Measurements from ENCODE around the gene MT1G.
"Not testable (repeated sequence)": the region's sequence is repeated elsewhere in the genome, so short reads cannot be mapped to it uniquely, and the experiment has no call there.

MT1G gene

DNA sequence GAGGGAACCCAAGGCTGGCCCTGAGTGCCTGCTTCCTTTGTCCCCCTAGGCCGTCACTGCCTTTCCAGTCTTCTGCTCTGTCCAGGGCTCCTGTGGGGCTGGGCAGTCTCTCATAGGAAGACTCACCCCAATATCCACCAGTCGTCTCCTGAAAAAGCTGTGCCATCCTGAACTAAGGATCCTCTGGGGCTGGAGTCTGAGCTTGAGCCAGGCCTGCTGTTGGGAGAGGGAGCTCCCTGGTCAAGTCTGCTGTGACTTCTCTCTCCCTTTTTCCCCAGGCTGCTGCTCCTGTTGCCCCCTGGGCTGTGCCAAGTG is 2.7 kb upstream of the MT1G start:
- Histone ChIP-seq H3K27ac (ENCODE audit: low read depth, low read length) (no peak overlapping the region), H3K4me2 (ENCODE audit: low read length) (no peak overlapping the region), H3K9me2 (replicated peaks; ENCODE audit: control insufficient read depth, low read length) (no peaks in the 10 kb centered on the region), H3K4me1 (ENCODE audit: control insufficient read depth, low read length) (no peaks in the 10 kb centered on the region), H3K79me2 (ENCODE audit: control insufficient read depth, low read length) (no peaks in the 10 kb centered on the region), H3K9me3 (ENCODE audit: control insufficient read depth, insufficient read depth, low read length) (no peaks in the 10 kb centered on the region), H3K27me3 (ENCODE audit: control insufficient read depth, low read length) (peaks cover 74% of the 10 kb centered on the region), H3K4me3 (ENCODE audit: low read length) (no peak overlapping the region), H3F3A (ENCODE audit: control insufficient read depth, insufficient read depth) (no peaks in the 10 kb centered on the region), H4K20me1 (ENCODE audit: control insufficient read depth, insufficient read depth, low read depth, low read length) (no peaks in the 10 kb centered on the region), H3K36me3 (ENCODE audit: control insufficient read depth, low read length) (no peaks in the 10 kb centered on the region)
- no peak for TF ChIP-seq EZH2phosphoT487 (IDR thresholded peaks at IDR 0.05; ENCODE audit: borderline replicate concordance, low read length)
- TF ChIP-seq, protein P1, sequence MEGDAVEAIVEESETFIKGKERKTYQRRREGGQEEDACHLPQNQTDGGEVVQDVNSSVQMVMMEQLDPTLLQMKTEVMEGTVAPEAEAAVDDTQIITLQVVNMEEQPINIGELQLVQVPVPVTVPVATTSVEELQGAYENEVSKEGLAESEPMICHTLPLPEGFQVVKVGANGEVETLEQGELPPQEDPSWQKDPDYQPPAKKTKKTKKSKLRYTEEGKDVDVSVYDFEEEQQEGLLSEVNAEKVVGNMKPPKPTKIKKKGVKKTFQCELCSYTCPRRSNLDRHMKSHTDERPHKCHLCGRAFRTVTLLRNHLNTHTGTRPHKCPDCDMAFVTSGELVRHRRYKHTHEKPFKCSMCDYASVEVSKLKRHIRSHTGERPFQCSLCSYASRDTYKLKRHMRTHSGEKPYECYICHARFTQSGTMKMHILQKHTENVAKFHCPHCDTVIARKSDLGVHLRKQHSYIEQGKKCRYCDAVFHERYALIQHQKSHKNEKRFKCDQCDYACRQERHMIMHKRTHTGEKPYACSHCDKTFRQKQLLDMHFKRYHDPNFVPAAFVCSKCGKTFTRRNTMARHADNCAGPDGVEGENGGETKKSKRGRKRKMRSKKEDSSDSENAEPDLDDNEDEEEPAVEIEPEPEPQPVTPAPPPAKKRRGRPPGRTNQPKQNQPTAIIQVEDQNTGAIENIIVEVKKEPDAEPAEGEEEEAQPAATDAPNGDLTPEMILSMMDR (IDR thresholded peaks at IDR 0.05; ENCODE audit: low read depth, low read length, poor library complexity, severe bottlenecking), result no peak

DNA sequence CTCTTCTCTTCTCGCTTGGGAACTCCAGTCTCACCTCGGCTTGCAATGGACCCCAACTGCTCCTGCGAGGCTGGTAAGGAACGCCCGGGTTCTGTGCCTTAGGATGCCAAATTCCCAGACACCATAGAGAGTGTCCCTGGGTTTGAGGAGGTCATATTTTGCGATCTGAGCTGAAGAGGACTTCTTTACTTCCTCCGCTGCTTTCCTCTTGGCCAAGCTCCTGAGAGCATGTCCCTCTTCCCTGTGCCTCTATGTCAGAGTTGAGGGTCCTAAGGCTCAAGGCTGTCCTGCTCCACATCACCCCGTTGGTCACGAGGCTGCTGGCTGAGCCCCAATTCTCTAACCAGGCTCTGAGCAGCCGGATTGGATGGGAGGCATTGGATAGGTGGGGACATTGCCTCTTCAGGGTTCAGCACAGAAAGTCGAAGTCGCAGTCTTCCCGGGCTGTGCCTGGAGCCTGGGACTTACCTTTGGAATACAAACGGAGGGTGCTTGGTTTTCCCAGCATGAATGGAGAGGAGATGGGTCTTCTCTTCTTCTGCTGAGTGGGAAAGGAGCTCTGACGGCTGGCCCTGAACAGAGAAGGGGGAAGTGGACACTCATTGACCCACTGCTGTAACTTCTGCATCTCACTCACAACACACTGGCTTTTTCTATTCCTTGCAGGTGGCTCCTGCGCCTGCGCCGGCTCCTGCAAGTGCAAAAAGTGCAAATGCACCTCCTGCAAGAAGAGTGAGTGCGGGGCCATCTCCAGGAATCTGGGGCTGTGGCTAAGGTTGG is 2.2 kb upstream of the MT1G start:
- Histone ChIP-seq H3K4me3 (ENCODE audit: low read length) (no peak overlapping the region), H3K4me1 (ENCODE audit: control insufficient read depth, low read length) (no peaks in the 10 kb centered on the region), H3K4me2 (ENCODE audit: low read length) (no peak overlapping the region), H3K36me3 (ENCODE audit: control insufficient read depth, low read length) (no peaks in the 10 kb centered on the region), H3F3A (ENCODE audit: control insufficient read depth, insufficient read depth) (no peaks in the 10 kb centered on the region), H3K9me3 (ENCODE audit: control insufficient read depth, insufficient read depth, low read length) (no peaks in the 10 kb centered on the region), H3K79me2 (ENCODE audit: control insufficient read depth, low read length) (no peaks in the 10 kb centered on the region), H3K27ac (ENCODE audit: low read depth, low read length) (no peak overlapping the region), H3K27me3 (ENCODE audit: control insufficient read depth, low read length) (peaks cover 70% of the 10 kb centered on the region), H3K9me2 (replicated peaks; ENCODE audit: control insufficient read depth, low read length) (no peaks in the 10 kb centered on the region), H4K20me1 (ENCODE audit: control insufficient read depth, insufficient read depth, low read depth, low read length) (no peaks in the 10 kb centered on the region)
- TF ChIP-seq EZH2phosphoT487 (IDR thresholded peaks at IDR 0.05; ENCODE audit: borderline replicate concordance, low read length), result no peak
- TF ChIP-seq, protein P1 (IDR thresholded peaks at IDR 0.05; ENCODE audit: low read depth, low read length, poor library complexity, severe bottlenecking), result no peak

DNA sequence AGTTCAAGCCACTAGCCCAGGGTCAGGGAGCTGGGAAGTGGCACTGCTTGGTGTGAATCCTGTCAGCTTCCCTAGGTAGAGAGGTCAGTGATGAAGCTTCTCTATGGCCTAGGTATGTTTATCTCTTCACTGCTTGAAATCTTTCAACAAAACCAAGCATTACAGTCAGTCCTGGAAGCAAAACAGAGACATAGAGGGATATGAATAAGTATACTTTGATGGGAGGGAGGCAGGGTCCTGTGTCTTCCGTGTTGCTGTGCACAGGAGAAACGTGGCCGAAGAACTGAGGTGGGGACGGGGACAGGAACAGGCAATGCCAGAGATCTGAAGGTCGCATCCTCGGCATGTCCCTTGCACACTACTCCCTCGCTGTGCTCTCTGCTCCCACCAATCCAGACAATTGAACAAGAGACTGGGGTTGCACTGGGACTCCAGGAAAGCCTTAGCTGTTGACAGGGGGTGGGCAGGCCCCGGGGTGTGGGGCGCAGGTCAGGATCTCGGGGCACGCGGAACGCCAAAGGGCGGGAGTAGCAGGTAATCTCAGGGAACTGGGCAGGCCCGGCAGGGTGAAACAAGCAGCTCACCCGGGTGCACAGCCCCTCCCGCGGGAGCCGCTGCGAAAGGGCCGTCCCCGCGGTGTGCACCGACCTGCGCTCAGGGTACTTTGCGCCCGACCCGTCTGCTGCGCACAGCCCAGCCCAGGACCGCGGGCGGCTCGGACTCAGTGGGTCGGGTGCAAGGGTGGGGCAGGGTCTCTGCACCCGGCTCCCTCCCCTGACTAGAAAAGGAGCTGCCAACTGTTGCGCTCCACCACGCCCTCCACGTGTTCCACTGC is 1.4 kb upstream of the MT1G start, which contains the start of gene MT1H:
Gene MT1H (plus strand): TSS at position 810 of the 835 bp plus-strand sequence. CDS start 71 bp downstream, outside the sequence.
- H4K20me1 ChIP-seq (ENCODE audit: control insufficient read depth, insufficient read depth, low read depth, low read length), result no peaks in the 10 kb centered on the region
- no peak within 1 kb of the TSS for H3K4me3 ChIP-seq (ENCODE audit: low read length)
- no peak within 1 kb of the TSS for H3K27ac ChIP-seq (ENCODE audit: low read depth, low read length)
- H3K9me3 ChIP-seq (ENCODE audit: control insufficient read depth, insufficient read depth, low read length), result no peaks in the 10 kb centered on the region
- TF ChIP-seq, protein P1 (IDR thresholded peaks at IDR 0.05; ENCODE audit: low read depth, low read length, poor library complexity, severe bottlenecking), result no peak
- TF ChIP-seq EZH2phosphoT487 (IDR thresholded peaks at IDR 0.05; ENCODE audit: borderline replicate concordance, low read length), result no peak
- H3K9me2 ChIP-seq (replicated peaks; ENCODE audit: control insufficient read depth, low read length), result no peaks in the 10 kb centered on the region
- H3K27me3 ChIP-seq (ENCODE audit: control insufficient read depth, low read length), result peaks cover 77% of the 10 kb centered on the region
- no peak within 1 kb of the TSS for H3K4me2 ChIP-seq (ENCODE audit: low read length)
- no peaks in the 10 kb centered on the region for H3K4me1 ChIP-seq (ENCODE audit: control insufficient read depth, low read length)
- no peaks in the 10 kb centered on the region for H3F3A ChIP-seq (ENCODE audit: control insufficient read depth, insufficient read depth)
- H3K36me3 ChIP-seq (ENCODE audit: control insufficient read depth, low read length), result no peaks in the 10 kb centered on the region
- no peaks in the 10 kb centered on the region for H3K79me2 ChIP-seq (ENCODE audit: control insufficient read depth, low read length)

GRCh38 chr16:56665286-56666261 is 2.3 kb downstream of the MT1G start:
- not testable (repeated sequence) for H3K9me2 ChIP-seq (replicated peaks; ENCODE audit: control insufficient read depth, low read length); H4K20me1 ChIP-seq (ENCODE audit: control insufficient read depth, insufficient read depth, low read depth, low read length); H3F3A ChIP-seq (ENCODE audit: control insufficient read depth, insufficient read depth); H3K4me2 ChIP-seq (ENCODE audit: low read length); H3K36me3 ChIP-seq (ENCODE audit: control insufficient read depth, low read length); H3K27ac ChIP-seq (ENCODE audit: low read depth, low read length); H3K4me3 ChIP-seq (ENCODE audit: low read length); H3K4me1 ChIP-seq (ENCODE audit: control insufficient read depth, low read length); H3K9me3 ChIP-seq (ENCODE audit: control insufficient read depth, insufficient read depth, low read length); H3K79me2 ChIP-seq (ENCODE audit: control insufficient read depth, low read length)
- H3K27me3 ChIP-seq (ENCODE audit: control insufficient read depth, low read length), result peaks cover 55% of the 10 kb centered on the region
